Measurements from ENCODE around the gene BABAM1.

The BABAM1 gene

GRCh38 chr19:17235971-17236777 lies 31.1 kb upstream of the BABAM1 start:
- Histone ChIP-seq H3K9me3 (replicated peaks; ENCODE audit: low read length) (no peaks in the 10 kb centered on the region), H3K4me1 (ENCODE audit: control insufficient read depth, insufficient read depth, low read length) (peaks cover 21% of the 10 kb centered on the region), H3K4me3 (ENCODE audit: low read length) (peak overlapping the region; percentile 77), H3K36me3 (ENCODE audit: insufficient read depth, low read length) (peaks cover 40% of the 10 kb centered on the region), H3K27me3 (ENCODE audit: control insufficient read depth, insufficient read depth, low read length) (no peaks in the 10 kb centered on the region), H3K9ac (ENCODE audit: low read depth, low read length) (peak overlapping the region; percentile 72), H3K4me2 (ENCODE audit: low read length) (peak overlapping the region; percentile 93)

GRCh38 chr19:17236811-17237543 lies 30.3 kb upstream of the BABAM1 start:
- H3K4me2 ChIP-seq (ENCODE audit: low read length) = no peak overlapping the region

GRCh38 chr19:17237747-17238706 lies 29.2 kb upstream of the BABAM1 start:
- Histone ChIP-seq H3K9me3 (replicated peaks; ENCODE audit: low read length) (no peaks in the 10 kb centered on the region), H3K4me1 (ENCODE audit: control insufficient read depth, insufficient read depth, low read length) (peaks cover 35% of the 10 kb centered on the region), H3K9ac (ENCODE audit: low read depth, low read length) (no peak overlapping the region), H3K4me2 (ENCODE audit: low read length) (no peak overlapping the region), H3K36me3 (ENCODE audit: insufficient read depth, low read length) (peaks cover 27% of the 10 kb centered on the region), H3K4me3 (ENCODE audit: low read length) (no peak overlapping the region), H3K27me3 (ENCODE audit: control insufficient read depth, insufficient read depth, low read length) (no peaks in the 10 kb centered on the region)

More at GRCh38 chr19:17236811-17237543, 30.3 kb upstream of the BABAM1 start:
- Histone ChIP-seq H3K9ac (ENCODE audit: low read depth, low read length) (no peak overlapping the region), H3K4me1 (ENCODE audit: control insufficient read depth, insufficient read depth, low read length) (peaks cover 26% of the 10 kb centered on the region), H3K36me3 (ENCODE audit: insufficient read depth, low read length) (peaks cover 33% of the 10 kb centered on the region), H3K27me3 (ENCODE audit: control insufficient read depth, insufficient read depth, low read length) (no peaks in the 10 kb centered on the region), H3K9me3 (replicated peaks; ENCODE audit: low read length) (no peaks in the 10 kb centered on the region), H3K4me3 (ENCODE audit: low read length) (no peak overlapping the region)

GRCh38 chr19:17240062-17240752 lies 27.0 kb upstream of the BABAM1 start:
- Histone ChIP-seq H3K27me3 (ENCODE audit: control insufficient read depth, insufficient read depth, low read length) (no peaks in the 10 kb centered on the region), H3K9me3 (replicated peaks; ENCODE audit: low read length) (no peaks in the 10 kb centered on the region), H3K9ac (ENCODE audit: low read depth, low read length) (no peak overlapping the region), H3K4me3 (ENCODE audit: low read length) (no peak overlapping the region), H3K36me3 (ENCODE audit: insufficient read depth, low read length) (peaks cover 22% of the 10 kb centered on the region), H3K4me2 (ENCODE audit: low read length) (no peak overlapping the region), H3K4me1 (ENCODE audit: control insufficient read depth, insufficient read depth, low read length) (peaks cover 33% of the 10 kb centered on the region)

GRCh38 chr19:17240826-17241399 lies 26.3 kb upstream of the BABAM1 start:
- no peak overlapping the region for H3K9ac ChIP-seq (ENCODE audit: low read depth, low read length)
- H3K4me2 ChIP-seq (ENCODE audit: low read length) = no peak overlapping the region
- H3K4me3 ChIP-seq (ENCODE audit: low read length) = no peak overlapping the region
- peaks cover 22% of the 10 kb centered on the region for H3K36me3 ChIP-seq (ENCODE audit: insufficient read depth, low read length)
- H3K4me1 ChIP-seq (ENCODE audit: control insufficient read depth, insufficient read depth, low read length) = peaks cover 27% of the 10 kb centered on the region
- no peaks in the 10 kb centered on the region for H3K9me3 ChIP-seq (replicated peaks; ENCODE audit: low read length)
- no peaks in the 10 kb centered on the region for H3K27me3 ChIP-seq (ENCODE audit: control insufficient read depth, insufficient read depth, low read length)

- peak overlapping the region; percentile 96 for H3K4me3 ChIP-seq (ENCODE audit: low read length)
- no peaks in the 10 kb centered on the region for H3K9me3 ChIP-seq (replicated peaks; ENCODE audit: low read length)
- H3K4me1 ChIP-seq (ENCODE audit: control insufficient read depth, insufficient read depth, low read length) = peaks cover 35% of the 10 kb centered on the region
- peaks cover 21% of the 10 kb centered on the region for H3K36me3 ChIP-seq (ENCODE audit: insufficient read depth, low read length)
- H3K4me2 ChIP-seq (ENCODE audit: low read length) = peak overlapping the region; percentile 91
- H3K9ac ChIP-seq (ENCODE audit: low read depth, low read length) = no peak overlapping the region
- no peaks in the 10 kb centered on the region for H3K27me3 ChIP-seq (ENCODE audit: control insufficient read depth, insufficient read depth, low read length)
Measured at GRCh38 chr19:17242431-17243208, 24.6 kb upstream of the BABAM1 start.

GRCh38 chr19:17243211-17243829 lies 23.9 kb upstream of the BABAM1 start:
- Histone ChIP-seq H3K9me3 (replicated peaks; ENCODE audit: low read length) (no peaks in the 10 kb centered on the region), H3K9ac (ENCODE audit: low read depth, low read length) (peak overlapping the region; percentile 75), H3K4me1 (ENCODE audit: control insufficient read depth, insufficient read depth, low read length) (peaks cover 35% of the 10 kb centered on the region), H3K36me3 (ENCODE audit: insufficient read depth, low read length) (peaks cover 14% of the 10 kb centered on the region), H3K4me2 (ENCODE audit: low read length) (peak overlapping the region; percentile 91), H3K4me3 (ENCODE audit: low read length) (peak overlapping the region; percentile 96), H3K27me3 (ENCODE audit: control insufficient read depth, insufficient read depth, low read length) (no peaks in the 10 kb centered on the region)

GRCh38 chr19:17243830-17244617 lies 23.2 kb upstream of the BABAM1 start:
- Histone ChIP-seq H3K27me3 (ENCODE audit: control insufficient read depth, insufficient read depth, low read length) (no peaks in the 10 kb centered on the region), H3K4me3 (ENCODE audit: low read length) (peak overlapping the region; percentile 96), H3K9ac (ENCODE audit: low read depth, low read length) (peak overlapping the region; percentile 75), H3K36me3 (ENCODE audit: insufficient read depth, low read length) (peaks cover 10% of the 10 kb centered on the region), H3K4me1 (ENCODE audit: control insufficient read depth, insufficient read depth, low read length) (peaks cover 42% of the 10 kb centered on the region), H3K4me2 (ENCODE audit: low read length) (peak overlapping the region; percentile 91), H3K9me3 (replicated peaks; ENCODE audit: low read length) (no peaks in the 10 kb centered on the region)

Data from skeletal muscle satellite cell (primary cell).